Activated CD4-positive, alpha-beta T cell treated with anti-CD3 and anti-CD28 coated beads, Interleukin-2, Interleukin-6, amounts not matched to agents 100 ng/mL and 50 ng/mL, durations not matched to agents 16 hours and 8 hours (primary cell): ENCODE measurements around the gene KLHL25.

Experiments
- DNase-seq: peaks from one replicate; pipeline ENCODE4 v3.0.0-alpha.2; 2020

KLHL25 gene

GRCh38 chr15:85777250-85778106 lies 17.2 kb downstream of the KLHL25 start:
- no peak for DNase-seq

GRCh38 chr15:85773970-85774369 lies 20.8 kb downstream of the KLHL25 start:
- DNase-seq, result no peak

- no peak for DNase-seq
Observed at GRCh38 chr15:85773249-85773648, 21.5 kb downstream of the KLHL25 start.

- DNase-seq, result no peak
Observed at GRCh38 chr15:85772668-85773067, 22.1 kb downstream of the KLHL25 start.

GRCh38 chr15:85771781-85772445 lies 22.8 kb downstream of the KLHL25 start:
- no peak for DNase-seq

GRCh38 chr15:85771271-85771670 lies 23.5 kb downstream of the KLHL25 start:
- no peak for DNase-seq

GRCh38 chr15:85770096-85771041 lies 24.4 kb downstream of the KLHL25 start:
- DNase-seq, result no peak

GRCh38 chr15:85769182-85769900 lies 25.4 kb downstream of the KLHL25 start:
- no peak for DNase-seq

- DNase-seq, result no peak
Observed at GRCh38 chr15:85768595-85769168, 26.0 kb downstream of the KLHL25 start.

- no peak for DNase-seq
Observed at GRCh38 chr15:85767785-85768529, 26.8 kb downstream of the KLHL25 start.

- no peak for DNase-seq
Observed at GRCh38 chr15:85766001-85766831, 28.5 kb downstream of the KLHL25 start.

GRCh38 chr15:85764649-85765277 lies 30.0 kb downstream of the KLHL25 start:
- no peak for DNase-seq

- no peak for DNase-seq
Observed at GRCh38 chr15:85763673-85764633, 30.8 kb downstream of the KLHL25 start.

- no peak for DNase-seq
Observed at GRCh38 chr15:85763157-85763556, 31.6 kb downstream of the KLHL25 start.

- no peak for DNase-seq
Observed at GRCh38 chr15:85762756-85763127, 32.0 kb downstream of the KLHL25 start.

- no peak for DNase-seq
Observed at GRCh38 chr15:85762039-85762755, 32.5 kb downstream of the KLHL25 start.

- no peak for DNase-seq
Observed at GRCh38 chr15:85761635-85762034, 33.1 kb downstream of the KLHL25 start.
